A549 (cell line): ENCODE data around the gene TSHR.

Experiments used
- CBX8 ChIP-seq: fragments of 200-600 bp; sonication (generic); IDR thresholded peaks from 2 replicates; pipeline ENCODE4 v1.6.1; 2016
- CTCF ChIP-seq: fragments of >200 bp; sonication (Bioruptor Twin); formaldehyde crosslinking; IDR thresholded peaks from 3 replicates; pipeline ENCODE4 v1.5.1; 2016
- EHMT2 ChIP-seq: fragments of 200-600 bp; sonication (generic); IDR thresholded peaks from 2 replicates; pipeline ENCODE4 v1.6.1; 2016; ENCODE audit warnings: antibody characterized with exemption, low read depth, mild to moderate bottlenecking, moderate library complexity
- HDAC2 ChIP-seq: fragments of 200-600 bp; sonication (generic); IDR thresholded peaks from 2 replicates; pipeline ENCODE4 v1.6.1; 2016
- KDM1A ChIP-seq: fragments of 200-600 bp; sonication (generic); IDR thresholded peaks from 2 replicates; pipeline ENCODE4 v1.6.1; 2016; ENCODE audit warnings: low read depth, mild to moderate bottlenecking
- POLR2A ChIP-seq: IDR thresholded peaks from 2 replicates; pipeline ENCODE4 v1.6.1; 2012; ENCODE audit warnings: mild to moderate bottlenecking, low read length
- POLR2AphosphoS2 ChIP-seq: conservative IDR thresholded peaks from 2 replicates; pipeline ENCODE4 v1.6.1; 2012; ENCODE audit warnings: low read length, improper control_type of control experiment, inconsistent platforms
- TF ChIP-seq, protein P1 (sequence below): fragments of 150-350 bp; IDR thresholded peaks from 2 replicates; pipeline ENCODE4 v1.6.1; 2014; ENCODE audit warnings: low read depth, mild to moderate bottlenecking, low read length

DNA sequence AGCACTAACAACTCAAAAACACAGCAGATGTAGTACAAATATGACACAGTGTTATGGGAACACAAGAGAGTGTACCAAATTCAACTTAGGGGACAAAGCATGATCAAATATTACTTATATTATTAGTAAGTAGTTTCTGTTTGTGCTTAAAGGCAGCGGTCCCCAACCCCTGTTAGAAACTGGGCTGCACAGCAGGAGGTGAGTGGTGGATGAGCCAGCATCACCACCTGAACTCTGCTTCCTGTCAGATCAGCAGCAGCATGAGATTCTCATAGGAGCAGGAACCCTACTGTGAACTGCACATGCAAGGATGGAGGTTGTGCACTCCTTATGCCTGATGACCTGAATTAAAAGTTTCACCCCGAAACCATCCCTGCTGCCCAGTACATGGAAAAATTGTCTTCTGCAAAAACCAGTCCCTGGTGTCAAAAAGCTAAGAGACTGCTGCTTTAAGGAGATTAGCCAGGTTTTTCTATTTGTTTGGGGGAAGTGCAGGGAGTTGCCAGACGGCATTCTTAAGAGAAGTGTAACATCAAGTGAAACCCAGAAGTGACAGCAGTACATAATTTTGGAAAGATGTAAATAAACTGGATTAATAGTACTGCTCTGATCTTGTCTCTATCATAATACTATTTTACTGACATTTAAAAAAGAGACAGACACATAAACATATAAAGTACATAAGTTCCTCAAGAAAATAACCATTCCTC lies 238.7 kb downstream of the TSHR start:
- TF ChIP-seq CTCF, result no peak
- TF ChIP-seq POLR2A, result no peak
- TF ChIP-seq CBX8, result no peak
- TF ChIP-seq EHMT2, result no peak
- no peak for TF ChIP-seq HDAC2
- no peak for TF ChIP-seq POLR2AphosphoS2
- TF ChIP-seq, protein P1, sequence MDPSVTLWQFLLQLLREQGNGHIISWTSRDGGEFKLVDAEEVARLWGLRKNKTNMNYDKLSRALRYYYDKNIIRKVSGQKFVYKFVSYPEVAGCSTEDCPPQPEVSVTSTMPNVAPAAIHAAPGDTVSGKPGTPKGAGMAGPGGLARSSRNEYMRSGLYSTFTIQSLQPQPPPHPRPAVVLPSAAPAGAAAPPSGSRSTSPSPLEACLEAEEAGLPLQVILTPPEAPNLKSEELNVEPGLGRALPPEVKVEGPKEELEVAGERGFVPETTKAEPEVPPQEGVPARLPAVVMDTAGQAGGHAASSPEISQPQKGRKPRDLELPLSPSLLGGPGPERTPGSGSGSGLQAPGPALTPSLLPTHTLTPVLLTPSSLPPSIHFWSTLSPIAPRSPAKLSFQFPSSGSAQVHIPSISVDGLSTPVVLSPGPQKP, result no peak
- TF ChIP-seq KDM1A, result no peak
